ENCODE measurements around the gene HES7. TPM values are rescaled to one million over a fixed set of nuclear protein-coding genes. Genes with fewer than 3 reads are reported as not detected.
A peak's percentile ranks its signal among the peaks of the same experiment; 100 is the strongest.

Gene HES7
- total and polyA plus RNA-seq, 9 of the 15 experiments (the other 6 are each of a cell fraction or from before 2014, with no cell fraction given), result 0.03 to 1.7 (median 0.14) TPM; not detected in 1

GRCh38 chr17:8105957-8106398 lies 17.9 kb downstream of the HES7 start (continued):
- TF ChIP-seq NR2C2 (CRISPR knock-in tag; IDR thresholded peaks at IDR 0.05) (no peak), NR2C2 (tag; IDR thresholded peaks at IDR 0.05) (peak; percentile 36; the same call in 1 of the 2 replicates), CBX1 (IDR thresholded peaks at IDR 0.05; ENCODE audit: low read depth) (0 out of 2 replicates have a peak, but pooled peaks have one; percentile 21), PATZ1 (CRISPR knock-in tag; IDR thresholded peaks at IDR 0.05; ENCODE audit: borderline replicate concordance) (no peak), UBTF (IDR thresholded peaks at IDR 0.05; ENCODE audit: borderline replicate concordance in 1 of 2, low read depth in 2 of 2, low read length in 2 of 2) (0 out of 4 replicates have a peak, but pooled peaks of 1 of the 2 experiments have one; percentile 50), MGA (IDR thresholded peaks at IDR 0.05) (peak; percentile 47), ETV1 (tag; conservative IDR thresholded peaks at IDR 0.05; ENCODE audit: low read depth) (peak; percentile 69)

Measured in K562 (cell line).